ENCODE data around the gene PPL. TPM values are rescaled to one million over a fixed set of nuclear protein-coding genes. Genes with fewer than 3 reads are reported as not detected.
A peak's percentile ranks its signal among the peaks of the same experiment; 100 is the strongest.

Gene PPL
- total RNA-seq, 6 experiments from 2014 or later: 6.9 to 23.8 (median 14.4) TPM

GRCh38 chr16:4936181-4936990, 562 bp downstream of the PPL start:
- TF ChIP-seq CTCF (IDR thresholded peaks at IDR 0.05): peak; percentile 9 to 39 (median 30)
- TF ChIP-seq POLR2A (IDR thresholded peaks at IDR 0.05): no peak
- Histone ChIP-seq H3K4me1 (peaks cover 0 to 33% (median 8%) of the 10 kb centered on the region in 4 donors), H3K27ac (peak overlapping the region; percentile 43 to 75 (median 69)), H3K9me3 (no peaks in the 10 kb centered on the region), H3K4me3 (peak overlapping the region; percentile 66 to 79 (median 77)), H3K36me3 (no peaks in the 10 kb centered on the region), H3K27me3 (no peaks in the 10 kb centered on the region)
- intact Hi-C loops (cut with DNase I): no loop called here
- WGBS (ENCODE audit: insufficient coverage, low coverage, low lambda C conversion rate, missing lambda C conversion rate): under 1% methylated on average over 14 of the region's 64 CpGs
- ATAC-seq (peak; percentile 41 to 47 (median 42)), DNase-seq (peak; percentile 60 to 78 (median 69))

GRCh38 chr16:4935241-4935855, 1.6 kb downstream of the PPL start:
- Histone ChIP-seq H3K4me1 (peaks cover 0 to 33% (median 8%) of the 10 kb centered on the region in 4 donors), H3K27ac (peak overlapping the region in 2 of 3 donors; percentile 69 to 75), H3K4me3 (peak overlapping the region; percentile 66 to 79 (median 77)), H3K9me3 (no peaks in the 10 kb centered on the region), H3K36me3 (no peaks in the 10 kb centered on the region), H3K27me3 (no peaks in the 10 kb centered on the region)
- DNase-seq (peak; percentile 92 to 99 (median 97)), ATAC-seq (peak; percentile 68 to 80 (median 79))
- intact Hi-C loops (cut with DNase I): no loop called here
- TF ChIP-seq CTCF (IDR thresholded peaks at IDR 0.05) (no peak), POLR2A (IDR thresholded peaks at IDR 0.05) (no peak)
- WGBS (ENCODE audit: insufficient coverage, low coverage, low lambda C conversion rate, missing lambda C conversion rate): 6% methylated on average over 6 of the region's 19 CpGs

DNA sequence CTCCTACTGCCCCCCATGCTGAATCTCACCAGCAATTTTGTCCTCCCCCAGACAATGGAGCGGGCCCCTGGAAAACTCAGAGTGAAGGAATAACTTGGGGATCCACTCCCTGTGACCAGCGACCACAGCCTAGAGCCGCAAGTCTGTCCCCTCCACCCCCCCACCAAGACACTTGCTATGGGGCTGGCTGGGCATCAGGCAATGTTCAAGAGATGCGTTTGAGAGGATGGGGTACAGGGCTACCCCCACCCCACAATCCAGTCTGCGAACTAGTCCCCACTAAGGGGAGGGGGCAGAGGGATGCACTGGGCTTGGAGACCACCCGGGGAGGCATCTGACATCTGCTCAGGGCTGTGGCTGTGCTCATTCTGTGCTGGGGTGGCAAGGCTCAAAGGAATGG, 2.4 kb downstream of the PPL start:
- H3K27ac ChIP-seq: no peak overlapping the region

GRCh38 chr16:4933871-4934395, 3.0 kb downstream of the PPL start:
- intact Hi-C loops (cut with DNase I): no loop called here
- no peak for ATAC-seq
- TF ChIP-seq CTCF (IDR thresholded peaks at IDR 0.05) (no peak), POLR2A (IDR thresholded peaks at IDR 0.05) (no peak)
- H3K27me3 ChIP-seq: no peaks in the 10 kb centered on the region
- DNase-seq: no peak
- H3K27ac ChIP-seq: no peak overlapping the region
- peaks cover 0 to 33% (median 8%) of the 10 kb centered on the region in 4 donors for H3K4me1 ChIP-seq
- H3K9me3 ChIP-seq: no peaks in the 10 kb centered on the region
- no peak overlapping the region for H3K4me3 ChIP-seq
- 81% methylated on average over 5 of the region's 15 CpGs for WGBS (ENCODE audit: insufficient coverage, low coverage, low lambda C conversion rate, missing lambda C conversion rate)
- H3K36me3 ChIP-seq: no peaks in the 10 kb centered on the region

More for the DNA sequence above, 2.4 kb downstream of the PPL start:
- intact Hi-C loops (cut with DNase I): no loop called here
- ATAC-seq: no peak
- Histone ChIP-seq H3K9me3 (no peaks in the 10 kb centered on the region), H3K27me3 (no peaks in the 10 kb centered on the region), H3K36me3 (no peaks in the 10 kb centered on the region), H3K4me3 (no peak overlapping the region), H3K4me1 (peaks cover 0 to 33% (median 8%) of the 10 kb centered on the region in 4 donors)
- TF ChIP-seq POLR2A (IDR thresholded peaks at IDR 0.05): no peak
- TF ChIP-seq CTCF (IDR thresholded peaks at IDR 0.05): no peak
- no peak for DNase-seq
- 92% methylated on average over 2 of the region's 6 CpGs for WGBS (ENCODE audit: insufficient coverage, low coverage, low lambda C conversion rate, missing lambda C conversion rate)

Data from right lobe of liver (tissue), 6 donors.